Endothelial cell of umbilical vein (primary cell): Measurements from ENCODE around the gene BBC3. TPM values are rescaled to one million over a fixed set of nuclear protein-coding genes. Genes with fewer than 3 reads are reported as not detected.

ENCODE experiments used
- BruUV-seq: library from RNA; stranded (reverse); fragments of 400-500 nt; replicated peaks from 2 replicates; lab custom pipeline; 2021; lab: Mats Ljungman, UMichigan
- CTCF ChIA-PET: fragments of 300-600, 350-600 bp; sonication (Branson Sonifier 250); formaldehyde crosslinking; loops from one replicate; lab custom pipeline; 2021; ENCODE audit warnings: antibody characterized with exemption, inconsistent platforms; lab: Charles Lee
- POLR2A ChIA-PET: fragments of 300-600, 350-600 bp; sonication (Branson Sonifier 250); formaldehyde crosslinking; loops from one replicate; lab custom pipeline; 2021; ENCODE audit warnings: antibody characterized with exemption, inconsistent platforms; lab: Charles Lee
- DNase-seq: peaks from one replicate; pipeline ENCODE4 v3.0.0-alpha.2; 2011; ENCODE audit warnings: low read depth, low spot score
- FAIRE-seq: peaks from 2 replicates; lab custom pipeline; 2011; peaks lifted over from hg19 to GRCh38; lab: Jason Lieb, UNC
- H2AFZ ChIP-seq: 2 replicates; pipeline ENCODE4 v1.6.0; 2012; ENCODE audit warnings: low read depth, low read length, control low read depth, inconsistent platforms
- H3K27ac ChIP-seq: 2 replicates; pipeline ENCODE4 v1.5.1; 2011; ENCODE audit warnings: low read depth, mild to moderate bottlenecking, control low read depth, low read length, moderate library complexity; ENCODE audit not compliant: insufficient read depth
- H3K27me3 ChIP-seq, 2 experiments: 2 replicates each; pipeline versions ENCODE4 v1.6.0 to v1.6.1; 2011; ENCODE audit warnings: low read length in 2 of 2, mixed read lengths in 1 of 2; ENCODE audit not compliant: control insufficient read depth in 2 of 2, insufficient read depth in 2 of 2
- H3K36me3 ChIP-seq, 2 experiments: 2 replicates in 1 of 2; 3 replicates in 1 of 2; pipeline ENCODE4 v1.5.1; 2011; ENCODE audit warnings: low read length in 2 of 2, mild to moderate bottlenecking in 1 of 2, moderate library complexity in 1 of 2; ENCODE audit not compliant: control insufficient read depth in 2 of 2, insufficient read depth in 2 of 2; ENCODE audit errors: extremely low read depth in 1 of 2
- H3K4me1 ChIP-seq: 3 replicates; pipeline ENCODE4 v1.5.1; 2011; ENCODE audit warnings: mild to moderate bottlenecking, low read length; ENCODE audit not compliant: control insufficient read depth, insufficient read depth; ENCODE audit errors: extremely low read depth
- H3K4me2 ChIP-seq: 2 replicates; pipeline ENCODE4 v1.6.1; 2011; ENCODE audit warnings: low read length, control low read depth, mixed read lengths; ENCODE audit not compliant: insufficient read depth
- H3K4me3 ChIP-seq, 3 experiments: fragments of 200-600 bp in 1 of 3; sonication (generic), shearing (Covaris generic) in 1 of 3; replicated peaks in 1 of 3; 2 replicates each; pipeline ENCODE4 v1.5.1; 2011 to 2016; ENCODE audit warnings: control low read depth in 3 of 3, low read length in 3 of 3, mild to moderate bottlenecking in 2 of 3, inconsistent platforms in 1 of 3, low read depth in 1 of 3, moderate library complexity in 1 of 3; ENCODE audit not compliant: insufficient read depth in 1 of 3
- H3K79me2 ChIP-seq: 2 replicates; pipeline ENCODE4 v1.6.0; 2012; ENCODE audit warnings: low read length, inconsistent platforms; ENCODE audit not compliant: control insufficient read depth, insufficient read depth
- H3K9ac ChIP-seq: replicated peaks from 2 replicates; pipeline ENCODE3; 2011; ENCODE audit warnings: low read length, control low read depth; ENCODE audit not compliant: insufficient read depth; ENCODE audit errors: extremely low read depth
- H3K9me1 ChIP-seq: replicated peaks from 3 replicates; pipeline ENCODE4 v1.6.0; 2011; ENCODE audit warnings: mild to moderate bottlenecking, low read length; ENCODE audit not compliant: control insufficient read depth, insufficient read depth; ENCODE audit errors: extremely low read depth
- H3K9me3 ChIP-seq: replicated peaks from 2 replicates; pipeline ENCODE4 v1.5.1; 2012; ENCODE audit warnings: low read length, inconsistent platforms; ENCODE audit not compliant: control insufficient read depth, insufficient read depth
- H4K20me1 ChIP-seq: replicated peaks from 2 replicates; pipeline ENCODE3; 2011; ENCODE audit warnings: mild to moderate bottlenecking, low read length; ENCODE audit not compliant: control insufficient read depth, insufficient read depth; ENCODE audit errors: extremely low read depth
- EZH2 ChIP-seq: IDR thresholded peaks from 2 replicates; pipeline ENCODE4 v1.6.1; 2012; ENCODE audit warnings: borderline replicate concordance, low read depth, mild to moderate bottlenecking, moderate library complexity, low read length, inconsistent platforms; ENCODE audit not compliant: severe bottlenecking
- MAX ChIP-seq: IDR thresholded peaks from 2 replicates; pipeline ENCODE4 v1.6.1; 2011; ENCODE audit not compliant: insufficient read depth, insufficient read length
- POLR2A ChIP-seq: IDR thresholded peaks from 2 replicates; pipeline ENCODE4 v1.6.1; 2012; ENCODE audit warnings: low read depth, mild to moderate bottlenecking, control low read depth, low read length
- POLR2AphosphoS5 ChIP-seq: IDR thresholded peaks from 2 replicates; pipeline ENCODE4 v1.6.1; 2012; ENCODE audit warnings: low read depth, mild to moderate bottlenecking, control low read depth, low read length, moderate library complexity; ENCODE audit not compliant: insufficient read depth
- dilution Hi-C: fragments of 300-500 bp; cut with MboI; formaldehyde crosslinking; loops from one replicate; pipeline ENCODE4 v1.15.0; 2019; ENCODE audit warnings: low sequenced_read_pairs; ENCODE audit not compliant: extremely low pct_ligation_motif_present
- intact Hi-C: fragments of 100-400 bp; cut with micrococcal nuclease; formaldehyde crosslinking; loops from one replicate; pipeline ENCODE4 v1.10.0; 2022
- polyA plus RNA-seq, 4 experiments: library from polyadenylated mRNA; depleted of rRNA in 3 of 4; stranded (reverse) in 3 of 4; unstranded in 1 of 4; fragments of >200 nt; gene quantifications; 2 replicates each; pipeline versions ENCODE4 v1.2.1 to v1.2.3, GENCODE V29; 2011 to 2012; ENCODE audit warnings: missing spikeins in 1 of 4
- total RNA-seq: library from RNA; stranded (reverse); gene quantifications from 2 replicates; pipeline ENCODE4 v1.2.3, GENCODE V29; 2021

Gene BBC3
- total and polyA plus RNA-seq, 2 donors (not counting 3 experiments of a cell fraction or from before 2014, with no cell fraction given) = 11.3 to 35.7 TPM

GRCh38 chr19:47274891-47275761 lies 44.1 kb upstream of the BBC3 start:
- Histone ChIP-seq H3K27ac (no peak overlapping the region), H4K20me1 (no peaks in the 10 kb centered on the region), H3K79me2 (no peaks in the 10 kb centered on the region), H3K9me3 (no peaks in the 10 kb centered on the region), H3K36me3 (peaks cover 0 to 11% of the 10 kb centered on the region in 2 experiments), H2AFZ (peak overlapping the region; percentile 45), H3K27me3 (no peaks in the 10 kb centered on the region), H3K9me1 (no peaks in the 10 kb centered on the region), H3K9ac (no peak overlapping the region), H3K4me2 (peak overlapping the region; percentile 47), H3K4me3 (peak overlapping the region; percentile 22 to 46 (median 42)), H3K4me1 (peaks cover 13% of the 10 kb centered on the region)
- ChIA-PET CTCF (interaction anchor here (1.0 to 3.8 kb wide), 9 partner anchors 9 to 468 kb away, joined by 3 to 12 read pairs (median 5); partner anchors contain the start of genes CCDC9 and DHX34), POLR2A (interaction anchor here (1.2 to 2.4 kb wide), 3 partner anchors 14 to 31 kb away, joined by 3 to 17 read pairs (median 3); partner anchors contain the start of gene CCDC9)
- TF ChIP-seq EZH2 (peak; percentile 31), POLR2A (no peak)
- intact Hi-C loops = loop anchor here (1.0 to 5.0 kb wide), 2 partner anchors 47 to 72 kb away; partner anchors contain the start of gene DHX34
- DNase-seq (peak; percentile 42), FAIRE-seq (no peak)
- dilution Hi-C loops = no loop called here
- BruUV-seq = TSS peak; percentile 58

- no TSS peak for BruUV-seq
- H3K27me3 ChIP-seq = no peaks in the 10 kb centered on the region
- ChIA-PET POLR2A (interaction anchor here (0.7 to 2.4 kb wide), 6 partner anchors 13 to 1047 kb away, joined by 3 to 17 read pairs (median 3); partner anchors contain the start of genes CCDC9 and ZC3H4), CTCF (interaction anchor here (0.6 to 2.1 kb wide), 13 partner anchors 10 to 225 kb away, joined by 3 to 6 read pairs (median 4); partner anchors contain the start of genes CCDC9 and DHX34)
- H2AFZ ChIP-seq = peak within 1 kb of the TSS; percentile 45
- no peaks in the 10 kb centered on the region for H3K9me3 ChIP-seq
- peak within 1 kb of the TSS; percentile 22 to 67 (median 64) for H3K4me3 ChIP-seq
- no peaks in the 10 kb centered on the region for H3K9me1 ChIP-seq
- dilution Hi-C loops = no loop called here
- peak within 1 kb of the TSS; percentile 92 for H3K27ac ChIP-seq
- intact Hi-C loops = loop anchor here (1.0 to 5.0 kb wide), 2 partner anchors 46 to 73 kb away; partner anchors contain the start of gene DHX34
- H3K4me1 ChIP-seq = peaks cover 13% of the 10 kb centered on the region
- DNase-seq (peak; percentile 90), FAIRE-seq (peak; percentile 94)
- H3K79me2 ChIP-seq = no peaks in the 10 kb centered on the region
- no peaks in the 10 kb centered on the region for H4K20me1 ChIP-seq
- peak; percentile 31 for TF ChIP-seq POLR2A
- peak; percentile 42 for TF ChIP-seq POLR2AphosphoS5
- TF ChIP-seq MAX = no peak
- peak within 1 kb of the TSS; percentile 84 for H3K9ac ChIP-seq
- H3K4me2 ChIP-seq = peak within 1 kb of the TSS; percentile 88
- peaks cover 0 to 12% of the 10 kb centered on the region in 2 experiments for H3K36me3 ChIP-seq
Measured at GRCh38 chr19:47274071-47274890, 43.3 kb upstream of the BBC3 start, which contains the start of gene INAFM1. TSS of gene INAFM1 (plus strand) at chr19:47274885. CDS start at chr19:47274920, 35 bp downstream.
